ENCODE results near the gene MMP3.

MMP3 gene

DNA sequence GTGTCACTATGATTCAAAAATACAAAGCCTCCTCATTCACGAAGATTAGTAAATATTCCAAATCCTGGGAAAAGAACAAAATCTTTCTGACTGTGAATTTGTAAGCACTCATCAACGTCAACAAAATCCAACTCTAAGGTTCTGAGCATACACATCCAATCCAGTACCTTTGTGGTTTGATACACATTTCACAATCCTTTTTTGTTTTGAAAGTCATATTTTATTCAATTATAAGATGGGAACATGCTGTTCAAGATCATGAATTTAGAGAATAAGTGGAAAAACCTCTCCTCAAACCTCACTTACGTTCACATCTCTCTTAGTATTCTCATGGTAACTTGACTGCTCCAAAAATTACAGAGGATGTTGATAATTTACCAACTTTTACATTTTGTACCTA lies 9.6 kb upstream of the MMP3 start:
- no peak overlapping the region for H3K27ac ChIP-seq (ENCODE audit: low read depth, low read length)

DNA sequence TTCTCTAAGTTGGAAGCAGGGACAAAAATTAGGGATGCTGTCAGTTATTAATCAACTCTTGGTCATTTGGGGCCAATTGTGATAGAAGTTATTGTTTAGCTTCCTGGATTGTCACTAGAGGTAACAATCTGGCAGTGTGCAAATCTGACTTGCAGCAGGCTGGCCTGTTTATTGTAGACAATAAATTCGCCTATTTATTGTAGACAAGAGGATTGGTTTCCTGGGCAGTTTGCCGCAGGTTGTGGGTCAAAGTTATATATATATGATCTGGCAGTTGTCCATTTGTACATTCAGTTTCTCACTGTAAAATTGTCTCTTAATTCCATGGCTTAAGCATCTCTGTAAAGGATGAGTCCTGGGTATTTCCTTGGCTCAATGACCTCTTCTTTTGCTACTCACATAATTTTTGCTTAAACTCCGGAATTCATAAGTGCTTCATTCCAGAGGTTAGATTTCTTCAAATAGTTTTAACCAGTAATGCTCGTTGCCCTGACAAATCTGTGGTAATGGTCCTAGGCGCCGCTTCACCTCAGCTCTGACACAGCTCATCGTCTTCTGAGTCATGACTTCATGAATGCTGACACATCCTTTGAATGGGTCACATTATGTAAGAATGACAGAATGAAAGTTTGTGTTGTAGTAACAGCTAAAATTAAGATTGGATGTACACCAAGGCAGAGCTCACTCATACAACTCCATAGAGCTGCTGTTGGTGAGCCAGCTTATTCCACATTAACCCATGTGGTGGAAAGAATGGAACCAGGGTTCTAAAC lies 7.8 kb upstream of the MMP3 start:
- H3K36me3 ChIP-seq (ENCODE audit: insufficient read depth, low read length) = no peaks in the 10 kb centered on the region
- peaks cover 11% of the 10 kb centered on the region for H3K4me1 ChIP-seq (ENCODE audit: insufficient read depth, low read length)
- no peak overlapping the region for H3K27ac ChIP-seq (ENCODE audit: low read depth, low read length)
- no peak overlapping the region for H3K9ac ChIP-seq (ENCODE audit: low read length)
- H3K9me3 ChIP-seq (ENCODE audit: low read length) = no peaks in the 10 kb centered on the region
- no peak overlapping the region for H3K4me3 ChIP-seq (ENCODE audit: low read depth in 1 of 2, low read length in 2 of 2)
- H3K27me3 ChIP-seq (ENCODE audit: control insufficient read depth in 1 of 2, insufficient read depth in 2 of 2, low read length in 2 of 2) = no peaks in the 10 kb centered on the region

More for the DNA sequence above, 9.6 kb upstream of the MMP3 start:
- Histone ChIP-seq H3K36me3 (ENCODE audit: insufficient read depth, low read length) (no peaks in the 10 kb centered on the region), H3K27me3 (ENCODE audit: control insufficient read depth in 1 of 2, insufficient read depth in 2 of 2, low read length in 2 of 2) (no peaks in the 10 kb centered on the region), H3K4me1 (ENCODE audit: insufficient read depth, low read length) (peaks cover 11% of the 10 kb centered on the region), H3K9ac (ENCODE audit: low read length) (no peak overlapping the region), H3K9me3 (ENCODE audit: low read length) (no peaks in the 10 kb centered on the region), H3K4me3 (ENCODE audit: low read depth in 1 of 2, low read length in 2 of 2) (no peak overlapping the region)

DNA sequence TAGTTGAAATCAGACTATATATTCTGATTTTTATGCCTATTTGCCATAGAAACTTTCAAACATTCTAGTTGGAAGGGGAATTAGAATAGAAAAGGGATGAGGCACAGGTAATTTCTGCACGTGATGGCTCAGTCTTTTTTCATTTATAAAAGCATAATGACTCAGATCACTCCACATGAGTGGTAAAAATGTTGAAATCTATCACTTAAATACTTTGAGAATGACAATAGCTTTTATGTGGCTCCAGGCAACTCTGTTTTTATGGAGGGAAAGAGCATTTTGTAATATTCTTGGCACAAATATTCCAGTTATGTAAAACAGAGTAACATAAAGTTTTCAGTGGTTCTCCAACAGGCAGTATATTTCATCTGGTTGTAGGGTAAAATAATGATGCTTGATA lies 5.9 kb upstream of the MMP3 start:
- no peak overlapping the region for H3K9ac ChIP-seq (ENCODE audit: low read length)
- H3K4me1 ChIP-seq (ENCODE audit: insufficient read depth, low read length) = peaks cover 11% of the 10 kb centered on the region

DNA sequence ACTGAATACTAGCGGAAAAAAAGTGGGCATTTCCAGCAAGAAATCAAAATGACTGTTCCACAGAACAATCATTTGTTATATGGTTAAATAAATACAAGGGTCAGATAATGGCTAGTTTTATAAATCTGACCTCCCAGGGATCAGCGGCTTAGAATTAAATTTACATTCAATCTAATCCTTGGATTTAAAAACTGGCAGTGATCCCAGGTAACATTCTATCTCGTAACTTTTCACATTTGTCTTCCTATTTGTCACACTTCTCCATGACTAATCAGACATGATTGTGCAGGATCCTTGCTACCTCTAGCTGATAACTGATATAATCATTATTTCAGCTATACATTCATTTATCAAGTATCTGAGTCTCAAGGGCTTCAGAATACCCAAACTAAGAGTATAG lies 2.9 kb upstream of the MMP3 start:
- peaks cover 8% of the 10 kb centered on the region for H3K4me1 ChIP-seq (ENCODE audit: insufficient read depth, low read length)
- H3K9ac ChIP-seq (ENCODE audit: low read length) = no peak overlapping the region
- H3K27ac ChIP-seq (ENCODE audit: low read depth, low read length) = no peak overlapping the region
- H3K4me3 ChIP-seq (ENCODE audit: low read depth in 1 of 2, low read length in 2 of 2) = no peak overlapping the region
- H3K9me3 ChIP-seq (ENCODE audit: low read length) = no peaks in the 10 kb centered on the region
- H3K36me3 ChIP-seq (ENCODE audit: insufficient read depth, low read length) = no peaks in the 10 kb centered on the region
- H3K27me3 ChIP-seq (ENCODE audit: control insufficient read depth in 1 of 2, insufficient read depth in 2 of 2, low read length in 2 of 2) = no peaks in the 10 kb centered on the region

More for the DNA sequence above, 5.9 kb upstream of the MMP3 start:
- no peaks in the 10 kb centered on the region for H3K36me3 ChIP-seq (ENCODE audit: insufficient read depth, low read length)
- no peaks in the 10 kb centered on the region for H3K9me3 ChIP-seq (ENCODE audit: low read length)
- no peak overlapping the region for H3K27ac ChIP-seq (ENCODE audit: low read depth, low read length)
- H3K4me3 ChIP-seq (ENCODE audit: low read depth in 1 of 2, low read length in 2 of 2) = no peak overlapping the region
- no peaks in the 10 kb centered on the region for H3K27me3 ChIP-seq (ENCODE audit: control insufficient read depth in 1 of 2, insufficient read depth in 2 of 2, low read length in 2 of 2)

DNA sequence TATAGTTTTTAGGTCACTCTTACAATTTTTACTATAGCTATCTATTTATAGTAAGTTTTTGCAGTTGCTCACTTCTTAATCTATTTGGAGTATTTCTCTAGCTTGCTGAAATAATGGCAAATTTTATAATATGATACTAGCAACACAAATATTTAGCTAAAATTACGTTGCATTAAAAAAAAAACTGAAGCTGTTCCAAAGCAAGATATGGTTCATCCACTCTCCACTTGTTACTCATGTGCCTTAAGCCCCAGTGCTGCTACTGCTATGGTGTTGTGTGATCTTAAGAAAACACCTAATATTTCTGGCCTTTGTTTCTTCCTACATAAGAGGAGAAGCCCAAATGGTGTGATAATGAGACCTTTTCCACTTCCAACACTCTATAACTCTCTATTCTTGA lies 479 bp downstream of the MMP3 start:
- Histone ChIP-seq H3K9me3 (ENCODE audit: low read length) (no peaks in the 10 kb centered on the region), H3K27me3 (ENCODE audit: control insufficient read depth in 1 of 2, insufficient read depth in 2 of 2, low read length in 2 of 2) (no peaks in the 10 kb centered on the region), H3K9ac (ENCODE audit: low read length) (no peak overlapping the region), H3K36me3 (ENCODE audit: insufficient read depth, low read length) (no peaks in the 10 kb centered on the region), H3K27ac (ENCODE audit: low read depth, low read length) (no peak overlapping the region), H3K4me1 (ENCODE audit: insufficient read depth, low read length) (no peaks in the 10 kb centered on the region), H3K4me3 (ENCODE audit: low read depth in 1 of 2, low read length in 2 of 2) (no peak overlapping the region)

DNA sequence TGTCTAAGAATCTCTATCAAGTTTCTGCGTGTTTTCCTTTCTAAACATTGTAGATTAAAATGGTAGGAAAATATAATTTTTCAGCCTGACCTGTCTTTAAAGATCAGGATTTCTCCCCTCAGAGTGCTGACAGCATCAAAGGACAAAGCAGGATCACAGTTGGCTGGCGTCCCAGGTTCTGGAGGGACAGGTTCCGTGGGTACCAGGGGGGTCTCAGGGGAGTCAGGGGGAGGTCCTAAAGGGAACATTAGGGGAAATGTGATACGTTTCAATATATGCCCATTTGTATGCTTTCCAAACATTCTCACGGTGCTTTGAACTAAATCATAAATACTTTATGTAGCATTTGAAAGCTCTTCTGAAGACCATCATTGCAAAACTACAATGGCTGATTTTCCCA lies 3.4 kb downstream of the MMP3 start:
- Histone ChIP-seq H3K4me1 (ENCODE audit: insufficient read depth, low read length) (peaks cover 8% of the 10 kb centered on the region), H3K9ac (ENCODE audit: low read length) (no peak overlapping the region), H3K27ac (ENCODE audit: low read depth, low read length) (no peak overlapping the region), H3K27me3 (ENCODE audit: control insufficient read depth in 1 of 2, insufficient read depth in 2 of 2, low read length in 2 of 2) (no peaks in the 10 kb centered on the region), H3K4me3 (ENCODE audit: low read depth in 1 of 2, low read length in 2 of 2) (no peak overlapping the region), H3K9me3 (ENCODE audit: low read length) (no peaks in the 10 kb centered on the region), H3K36me3 (ENCODE audit: insufficient read depth, low read length) (no peaks in the 10 kb centered on the region)

DNA sequence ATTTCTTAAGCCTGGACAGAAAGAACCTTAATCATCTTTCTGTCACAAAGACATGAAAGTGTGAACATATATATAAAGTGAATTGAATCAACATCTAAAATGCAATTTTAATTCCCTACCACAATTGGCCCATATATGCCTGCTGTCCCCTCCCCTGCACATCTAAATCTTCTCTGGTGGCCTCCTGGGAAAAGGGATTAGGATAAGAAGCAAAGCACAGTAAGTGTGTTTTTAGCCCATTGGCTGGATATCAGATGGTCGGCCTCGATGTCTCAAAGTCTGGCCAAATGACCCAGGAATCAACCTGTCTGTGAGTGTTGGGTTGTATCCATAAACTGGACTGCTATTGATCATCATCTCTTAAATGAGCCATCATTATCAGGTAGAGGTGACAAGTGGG lies 5.8 kb downstream of the MMP3 start:
- Histone ChIP-seq H3K4me1 (ENCODE audit: insufficient read depth, low read length) (peaks cover 8% of the 10 kb centered on the region), H3K36me3 (ENCODE audit: insufficient read depth, low read length) (no peaks in the 10 kb centered on the region), H3K27me3 (ENCODE audit: control insufficient read depth in 1 of 2, insufficient read depth in 2 of 2, low read length in 2 of 2) (no peaks in the 10 kb centered on the region), H3K27ac (ENCODE audit: low read depth, low read length) (no peak overlapping the region), H3K9me3 (ENCODE audit: low read length) (no peaks in the 10 kb centered on the region), H3K4me3 (ENCODE audit: low read depth in 1 of 2, low read length in 2 of 2) (no peak overlapping the region), H3K9ac (ENCODE audit: low read length) (no peak overlapping the region)

DNA sequence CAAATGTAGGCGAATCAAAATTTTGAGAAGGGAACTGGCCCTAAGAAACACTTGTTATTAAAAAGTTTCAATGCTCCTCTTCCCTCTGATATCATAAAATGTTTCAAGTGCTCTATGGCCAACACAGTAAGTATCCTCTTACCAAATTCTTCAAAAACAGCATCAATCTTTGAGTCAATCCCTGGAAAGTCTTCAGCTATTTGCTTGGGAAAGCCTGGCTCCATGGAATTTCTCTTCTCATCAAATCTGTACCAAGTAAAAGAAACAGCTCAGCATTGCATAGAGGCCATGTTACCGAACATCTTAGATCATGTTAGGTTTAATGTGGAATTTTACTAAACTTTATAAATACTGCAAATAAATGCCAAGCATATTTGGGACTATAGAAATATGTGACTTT lies 6.3 kb downstream of the MMP3 start:
- Histone ChIP-seq H3K27ac (ENCODE audit: low read depth, low read length) (no peak overlapping the region), H3K36me3 (ENCODE audit: insufficient read depth, low read length) (no peaks in the 10 kb centered on the region), H3K9ac (ENCODE audit: low read length) (no peak overlapping the region), H3K27me3 (ENCODE audit: control insufficient read depth in 1 of 2, insufficient read depth in 2 of 2, low read length in 2 of 2) (no peaks in the 10 kb centered on the region), H3K4me1 (ENCODE audit: insufficient read depth, low read length) (peaks cover 8% of the 10 kb centered on the region), H3K9me3 (ENCODE audit: low read length) (no peaks in the 10 kb centered on the region), H3K4me3 (ENCODE audit: low read depth in 1 of 2, low read length in 2 of 2) (no peak overlapping the region)

DNA sequence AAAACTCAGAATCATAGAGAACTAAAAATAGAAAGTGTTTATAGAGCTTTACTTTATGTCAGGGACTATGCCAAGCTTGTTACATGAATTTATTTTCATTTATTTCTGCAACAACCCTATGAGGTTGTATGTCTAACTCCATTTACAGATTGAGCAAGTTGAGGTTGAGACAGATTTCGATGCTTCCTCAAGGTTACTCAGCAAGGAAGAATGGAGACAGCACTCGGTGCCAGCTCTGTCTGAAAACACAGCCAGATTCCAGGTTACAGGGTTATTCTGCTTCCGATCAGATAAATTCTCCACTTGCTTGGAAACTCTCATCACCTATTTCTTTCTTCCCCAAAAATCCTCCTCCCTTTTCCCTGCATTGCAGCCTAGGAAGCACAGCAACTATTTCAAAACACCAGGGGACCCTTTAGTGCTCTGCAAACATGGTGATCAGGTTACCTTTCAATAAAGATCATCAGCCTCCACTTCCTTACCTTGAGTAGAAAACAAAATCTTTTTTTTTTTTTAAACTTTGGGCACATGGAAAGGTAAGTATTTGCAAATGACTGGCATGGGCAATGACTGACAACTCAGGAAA lies 7.0 kb downstream of the MMP3 start:
- H3K27me3 ChIP-seq (ENCODE audit: control insufficient read depth in 1 of 2, insufficient read depth in 2 of 2, low read length in 2 of 2) = no peaks in the 10 kb centered on the region
- H3K36me3 ChIP-seq (ENCODE audit: insufficient read depth, low read length) = no peaks in the 10 kb centered on the region
- no peak overlapping the region for H3K9ac ChIP-seq (ENCODE audit: low read length)
- H3K4me3 ChIP-seq (ENCODE audit: low read depth in 1 of 2, low read length in 2 of 2) = no peak overlapping the region
- H3K4me1 ChIP-seq (ENCODE audit: insufficient read depth, low read length) = peaks cover 8% of the 10 kb centered on the region
- H3K27ac ChIP-seq (ENCODE audit: low read depth, low read length) = no peak overlapping the region
- no peaks in the 10 kb centered on the region for H3K9me3 ChIP-seq (ENCODE audit: low read length)

DNA sequence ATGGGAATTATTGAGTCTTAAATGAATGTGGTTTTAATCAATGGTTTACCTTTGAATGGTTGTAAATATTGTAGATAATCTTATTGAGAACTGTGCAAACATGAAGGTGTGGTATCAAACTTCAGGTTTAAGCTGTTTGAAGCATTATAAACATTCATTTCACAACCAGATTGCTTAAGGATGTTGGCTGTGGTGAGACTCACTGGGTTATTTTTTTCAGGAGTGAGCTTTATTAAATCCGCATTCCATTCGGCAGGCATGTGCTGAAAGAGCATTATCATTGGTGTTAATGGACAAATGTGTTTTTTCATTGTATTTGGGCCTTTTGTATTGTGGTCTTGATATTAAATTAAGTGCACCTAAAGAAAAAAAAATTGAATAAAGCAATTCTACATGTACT lies 9.7 kb downstream of the MMP3 start:
- Histone ChIP-seq H3K27me3 (ENCODE audit: control insufficient read depth in 1 of 2, insufficient read depth in 2 of 2, low read length in 2 of 2) (no peaks in the 10 kb centered on the region), H3K9me3 (ENCODE audit: low read length) (no peaks in the 10 kb centered on the region), H3K4me1 (ENCODE audit: insufficient read depth, low read length) (peaks cover 8% of the 10 kb centered on the region), H3K9ac (ENCODE audit: low read length) (no peak overlapping the region), H3K4me3 (ENCODE audit: low read depth in 1 of 2, low read length in 2 of 2) (no peak overlapping the region), H3K27ac (ENCODE audit: low read depth, low read length) (no peak overlapping the region), H3K36me3 (ENCODE audit: insufficient read depth, low read length) (no peaks in the 10 kb centered on the region)

DNA sequence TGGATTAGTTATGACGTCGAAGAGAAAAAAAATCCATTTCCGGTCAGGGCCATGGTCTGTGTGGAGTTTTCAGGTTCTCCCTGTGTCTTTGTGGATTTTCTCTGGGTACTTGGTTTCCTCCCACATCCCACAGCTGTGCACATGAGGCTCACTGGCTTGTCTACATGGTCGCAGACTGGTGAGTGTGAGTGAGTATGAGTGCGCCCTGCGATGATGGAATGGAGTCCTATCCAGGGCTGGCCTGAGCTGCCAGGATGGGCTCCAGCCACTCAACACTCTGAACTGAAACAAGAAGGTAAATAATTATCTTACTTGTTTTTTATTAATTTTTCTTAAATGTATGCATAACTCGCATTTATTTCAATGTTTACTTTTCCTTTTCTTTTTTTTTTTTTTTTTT lies 10.8 kb downstream of the MMP3 start:
- no peaks in the 10 kb centered on the region for H3K27me3 ChIP-seq (ENCODE audit: control insufficient read depth in 1 of 2, insufficient read depth in 2 of 2, low read length in 2 of 2)
- H3K4me3 ChIP-seq (ENCODE audit: low read depth in 1 of 2, low read length in 2 of 2) = no peak overlapping the region
- peaks cover 8% of the 10 kb centered on the region for H3K4me1 ChIP-seq (ENCODE audit: insufficient read depth, low read length)
- H3K36me3 ChIP-seq (ENCODE audit: insufficient read depth, low read length) = no peaks in the 10 kb centered on the region
- H3K27ac ChIP-seq (ENCODE audit: low read depth, low read length) = no peak overlapping the region
- no peaks in the 10 kb centered on the region for H3K9me3 ChIP-seq (ENCODE audit: low read length)
- no peak overlapping the region for H3K9ac ChIP-seq (ENCODE audit: low read length)

Data from muscle layer of colon (tissue), 2 donors.